Aorta (tissue), 5 donors: ENCODE measurements around the gene CHRNA3. TPM values are rescaled to one million over a fixed set of nuclear protein-coding genes. Genes with fewer than 3 reads are reported as not detected.

ENCODE experiments used
- ATAC-seq: fragments of 200-7000 bp; cut with Tn5 transposase; one replicate; pipeline ENCODE4 v1.9.1; 2022; ENCODE audit warnings: moderate library complexity; ENCODE audit not compliant: low FRiP score
- DNase-seq, 2 donors: peaks; one replicate each; pipeline ENCODE4 v3.0.0-alpha.2; 2020
- H3K27ac ChIP-seq, 2 donors: one replicate each; pipeline ENCODE4 v1.5.1; 2013; ENCODE audit warnings: low read length in 2 of 2, mild to moderate bottlenecking in 2 of 2, moderate library complexity in 2 of 2, control low read depth in 1 of 2, inconsistent platforms in 1 of 2, low read depth in 1 of 2
- H3K27me3 ChIP-seq, 2 donors: one replicate each; pipeline ENCODE4 v1.6.1; 2013; ENCODE audit warnings: control low read depth in 1 of 2, low read length in 1 of 2, mild to moderate bottlenecking in 1 of 2, moderate library complexity in 1 of 2; ENCODE audit not compliant: insufficient read depth in 2 of 2, control insufficient read depth in 1 of 2
- H3K36me3 ChIP-seq, 2 donors: one replicate each; pipeline ENCODE4 v1.6.1; 2013; ENCODE audit warnings: control low read depth in 1 of 2, low read length in 1 of 2, mild to moderate bottlenecking in 1 of 2; ENCODE audit not compliant: insufficient read depth in 2 of 2, control insufficient read depth in 1 of 2
- H3K4me1 ChIP-seq, 2 donors: one replicate each; pipeline ENCODE4 v1.6.1; 2013; ENCODE audit warnings: low read length in 2 of 2, control low read depth in 1 of 2, mild to moderate bottlenecking in 1 of 2, moderate library complexity in 1 of 2; ENCODE audit not compliant: insufficient read depth in 2 of 2, control insufficient read depth in 1 of 2
- H3K4me3 ChIP-seq, 2 donors: one replicate each; pipeline ENCODE4 v1.5.1; 2013; ENCODE audit warnings: low read length in 2 of 2, control low read depth in 1 of 2, mild to moderate bottlenecking in 1 of 2
- H3K9me3 ChIP-seq: one replicate; pipeline ENCODE4 v1.6.1; 2013; ENCODE audit warnings: mild to moderate bottlenecking, low read length; ENCODE audit not compliant: control insufficient read depth
- WGBS, 2 donors: extraction: QIAGEN DNeasy Blood & Tissue Kit; methylation state at CpG; one replicate each; pipeline ENCODE4 v1.1.7; 2013; 5-methylcytosine and 5-hydroxymethylcytosine counted together
- intact Hi-C, 2 donors: fragments of 100-400 bp; cut with DNase I; formaldehyde crosslinking; loops; one replicate each; pipeline versions ENCODE4 v1.14.2 to v1.15.0; 2022
- polyA plus RNA-seq, 2 donors: library from polyadenylated mRNA; stranded (reverse); fragments of 200-250 nt; gene quantifications; one replicate each; pipeline ENCODE4 v1.2.3, GENCODE V29; 2013
- total RNA-seq, 2 donors: library from RNA; stranded (reverse); fragmentation: NEBNext Ultra II Directional; extraction: Animal tissue kit (Norgen Biotek cat#: 25700); gene quantifications; one replicate each; pipeline ENCODE4 v1.2.1, GENCODE V29; 2021
- donor health status: healthy with polysubstance abuse.
- donor health status: Bipolar disorder and iron deficiency.
- donor health status: DM: no; HTN: no; CAD: no.
- donor health status: DM: no; HTN: no; CAD: no.
- donor health status: DM: yes; HTN: yes; CAD: no.

The CHRNA3 gene
- total and polyA plus RNA-seq, 4 donors: not detected

- Histone ChIP-seq H3K27ac (no peak overlapping the region), H3K4me1 (peaks cover 0 to 3% of the 10 kb centered on the region in 2 donors), H3K36me3 (no peaks in the 10 kb centered on the region), H3K4me3 (peak overlapping the region in 1 of 2 donors; percentile 30), H3K9me3 (no peaks in the 10 kb centered on the region), H3K27me3 (no peaks in the 10 kb centered on the region)
- ATAC-seq: peak; percentile 32
- intact Hi-C loops: loop anchor here in 1 of 2 donors (10.0 kb wide), 1 partner anchor 544 kb away; no protein-coding TSS in a partner anchor
- DNase-seq: no peak
- WGBS, 2 donors: 23 to 32% methylated on average over 24 to 32 of the region's 32 CpGs
These were observed 19.8 kb upstream of the CHRNA3 start for GRCh38 chr15:78640527-78641101.

GRCh38 chr15:78638658-78639314 is 18.0 kb upstream of the CHRNA3 start:
- ATAC-seq (no peak), DNase-seq (no peak)
- Histone ChIP-seq H3K4me1 (no peaks in the 10 kb centered on the region), H3K27me3 (no peaks in the 10 kb centered on the region), H3K27ac (no peak overlapping the region), H3K36me3 (no peaks in the 10 kb centered on the region), H3K9me3 (no peaks in the 10 kb centered on the region), H3K4me3 (no peak overlapping the region)
- 49 to 51% methylated on average over 4 of the region's 4 CpGs for WGBS, 2 donors
- intact Hi-C loops: no loop called here

DNA sequence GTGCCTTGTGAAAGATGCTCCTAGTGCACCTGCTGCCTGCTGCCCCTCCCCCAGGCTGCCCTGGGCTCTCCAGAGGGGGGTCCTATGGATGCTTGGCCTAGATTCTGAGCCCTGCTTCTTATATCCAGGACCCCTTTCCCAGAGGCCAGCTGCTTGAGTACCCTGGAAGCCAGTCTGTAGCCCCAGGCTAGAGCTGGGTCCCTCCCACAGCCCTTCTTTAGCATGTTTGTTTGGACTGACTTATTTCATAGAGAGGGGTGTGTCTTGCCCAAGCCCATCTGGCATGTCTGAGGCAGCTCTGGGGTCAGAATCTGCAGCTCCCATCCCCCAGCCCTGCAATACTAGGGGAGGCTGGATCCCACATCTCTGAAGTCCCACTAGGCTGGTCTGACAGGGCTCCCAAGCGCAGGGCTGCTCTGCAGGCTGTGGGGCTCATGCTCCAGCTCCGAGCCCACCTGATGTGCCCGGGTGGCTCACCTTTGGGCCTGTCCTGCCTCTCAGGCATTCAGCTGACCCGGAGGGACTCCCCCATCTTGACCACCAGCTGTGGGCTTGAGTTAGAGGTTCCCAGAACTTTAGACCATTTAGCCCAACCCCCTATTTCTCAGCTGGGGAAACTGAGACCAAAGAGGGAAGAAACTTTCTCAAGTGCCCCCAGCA is 17.1 kb upstream of the CHRNA3 start:
- Histone ChIP-seq H3K36me3 (no peaks in the 10 kb centered on the region), H3K27me3 (no peaks in the 10 kb centered on the region), H3K9me3 (no peaks in the 10 kb centered on the region), H3K4me3 (no peak overlapping the region), H3K4me1 (no peaks in the 10 kb centered on the region), H3K27ac (no peak overlapping the region)
- whole genome bisulfite sequencing, 2 donors: 84 to 88% methylated on average over 4 of the region's 4 CpGs
- intact Hi-C loops: no loop called here
- ATAC-seq (no peak), DNase-seq (no peak)

GRCh38 chr15:78636378-78636859 is 15.6 kb upstream of the CHRNA3 start:
- no peaks in the 10 kb centered on the region for H3K36me3 ChIP-seq
- no peaks in the 10 kb centered on the region for H3K27me3 ChIP-seq
- intact Hi-C loops: no loop called here
- ATAC-seq (no peak), DNase-seq (no peak)
- H3K9me3 ChIP-seq: no peaks in the 10 kb centered on the region
- H3K27ac ChIP-seq: no peak overlapping the region
- no peaks in the 10 kb centered on the region for H3K4me1 ChIP-seq
- H3K4me3 ChIP-seq: no peak overlapping the region
- WGBS, 2 donors: 91 to 92% methylated on average over 2 of the region's 2 CpGs

GRCh38 chr15:78635346-78635745 is 14.6 kb upstream of the CHRNA3 start:
- 92 to 93% methylated on average over 10 of the region's 10 CpGs for WGBS, 2 donors
- Histone ChIP-seq H3K36me3 (no peaks in the 10 kb centered on the region), H3K27ac (no peak overlapping the region), H3K9me3 (no peaks in the 10 kb centered on the region), H3K27me3 (no peaks in the 10 kb centered on the region), H3K4me3 (no peak overlapping the region), H3K4me1 (no peaks in the 10 kb centered on the region)
- ATAC-seq (no peak), DNase-seq (no peak)
- intact Hi-C loops: no loop called here

- Histone ChIP-seq H3K27me3 (no peaks in the 10 kb centered on the region), H3K9me3 (no peaks in the 10 kb centered on the region), H3K4me3 (no peak overlapping the region), H3K4me1 (no peaks in the 10 kb centered on the region), H3K36me3 (no peaks in the 10 kb centered on the region), H3K27ac (no peak overlapping the region)
- ATAC-seq: no peak
- WGBS, 2 donors: 81 to 84% methylated on average over 12 of the region's 12 CpGs
- no peak for DNase-seq
- intact Hi-C loops: no loop called here
These were observed 13.7 kb upstream of the CHRNA3 start for GRCh38 chr15:78634210-78635145.

- WGBS, 2 donors: 90 to 95% methylated on average over 2 of the region's 2 CpGs
- no peaks in the 10 kb centered on the region for H3K4me1 ChIP-seq
- H3K27me3 ChIP-seq: no peaks in the 10 kb centered on the region
- no peaks in the 10 kb centered on the region for H3K36me3 ChIP-seq
- no peak overlapping the region for H3K27ac ChIP-seq
- H3K9me3 ChIP-seq: no peaks in the 10 kb centered on the region
- intact Hi-C loops: no loop called here
- no peak for DNase-seq
- no peak for ATAC-seq
- H3K4me3 ChIP-seq: no peak overlapping the region
These were observed 12.6 kb upstream of the CHRNA3 start for GRCh38 chr15:78633348-78633747.

DNA sequence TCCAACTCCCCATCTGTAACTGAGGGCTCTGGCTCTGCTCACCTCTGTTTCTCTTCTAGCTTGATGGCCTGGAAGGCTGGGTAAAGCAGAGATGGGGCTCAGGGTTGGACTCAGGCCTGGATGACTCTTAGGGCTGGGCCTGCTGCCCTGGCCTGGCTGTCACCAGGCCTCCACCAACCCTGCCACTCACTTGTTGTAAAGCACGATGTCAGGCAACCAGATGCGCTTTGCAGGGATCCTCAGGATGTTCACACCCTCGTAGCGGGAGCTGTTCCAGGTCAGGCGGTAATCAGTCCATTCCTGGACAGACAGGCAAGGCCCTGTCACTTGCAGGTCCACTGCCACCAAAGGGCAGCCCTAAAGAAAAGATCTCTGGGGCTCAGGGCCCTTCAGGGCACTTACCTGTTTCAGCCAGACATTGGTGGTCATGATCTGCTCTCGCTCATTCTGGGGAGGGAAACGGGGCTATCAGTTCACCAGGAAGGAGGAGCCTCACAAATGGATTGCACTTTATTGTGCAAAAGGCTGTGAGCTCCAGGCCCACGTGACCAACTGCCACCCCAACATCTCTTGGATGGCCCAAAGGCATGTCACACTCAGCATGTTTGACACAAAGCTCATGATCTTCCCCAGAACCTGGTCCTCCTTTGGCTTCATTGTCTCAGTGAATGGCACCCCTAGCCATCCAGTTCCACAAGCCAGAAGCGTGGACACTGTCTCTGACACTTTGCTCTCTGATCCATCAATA is 10.3 kb upstream of the CHRNA3 start:
- Histone ChIP-seq H3K27me3 (no peaks in the 10 kb centered on the region), H3K4me3 (no peak overlapping the region), H3K4me1 (no peaks in the 10 kb centered on the region), H3K9me3 (no peaks in the 10 kb centered on the region), H3K27ac (no peak overlapping the region), H3K36me3 (no peaks in the 10 kb centered on the region)
- 88 to 89% methylated on average over 9 of the region's 9 CpGs for WGBS, 2 donors
- intact Hi-C loops: no loop called here
- DNase-seq (no peak), ATAC-seq (no peak)
